DND-41 (cell line): ENCODE data around the gene SLC39A5.

ENCODE experiments used
- ATAC-seq: fragments of 200-7000 bp; cut with Tn5 transposase; 3 replicates; pipeline ENCODE4 v1.9.1; 2021; ENCODE audit warnings: low read depth; ENCODE audit not compliant: insufficient read depth
- DNase-seq: peaks from one replicate; pipeline ENCODE4 v3.0.0-alpha.2; 2020
- H2AFZ ChIP-seq: 2 replicates; pipeline ENCODE4 v1.6.0; 2012; ENCODE audit warnings: low read depth, low read length
- H3K27ac ChIP-seq: 2 replicates; pipeline ENCODE4 v1.5.1; 2012; ENCODE audit warnings: low read length, inconsistent platforms
- H3K27me3 ChIP-seq: fragments of 200-600 bp; sonication (generic); 2 replicates; pipeline ENCODE4 v1.6.0; 2012; ENCODE audit warnings: low read length, mild to moderate bottlenecking, inconsistent platforms; ENCODE audit not compliant: insufficient read depth, poor library complexity
- H3K36me3 ChIP-seq: 2 replicates; pipeline ENCODE4 v1.5.1; 2012; ENCODE audit warnings: low read length, inconsistent platforms; ENCODE audit not compliant: insufficient read depth
- H3K4me1 ChIP-seq: 2 replicates; pipeline ENCODE4 v1.5.1; 2012; ENCODE audit warnings: mild to moderate bottlenecking, low read length; ENCODE audit not compliant: insufficient read depth
- H3K4me2 ChIP-seq: 2 replicates; pipeline ENCODE4 v1.6.0; 2012; ENCODE audit warnings: mild to moderate bottlenecking, moderate library complexity, low read length, inconsistent platforms; ENCODE audit not compliant: insufficient read depth
- H3K4me3 ChIP-seq, 2 experiments: fragments of 200-600 bp in 1 of 2; shearing (Covaris generic) in 1 of 2; 2 replicates each; pipeline ENCODE4 v1.5.1; 2012 to 2016; ENCODE audit warnings: inconsistent platforms in 2 of 2, low read length in 2 of 2, mild to moderate bottlenecking in 2 of 2, low read depth in 1 of 2, moderate library complexity in 1 of 2
- H3K79me2 ChIP-seq: 2 replicates; pipeline ENCODE4 v1.6.0; 2012; ENCODE audit warnings: low read length, inconsistent platforms; ENCODE audit not compliant: insufficient read depth
- H3K9ac ChIP-seq: 2 replicates; pipeline ENCODE4 v1.6.0; 2012; ENCODE audit warnings: low read depth, mild to moderate bottlenecking, inconsistent platforms, low read length, moderate library complexity
- H3K9me3 ChIP-seq: 2 replicates; pipeline ENCODE4 v1.5.1; 2012; ENCODE audit warnings: low read length, moderate library complexity, mild to moderate bottlenecking, inconsistent platforms; ENCODE audit not compliant: insufficient read depth, severe bottlenecking
- H4K20me1 ChIP-seq: 2 replicates; pipeline ENCODE4 v1.6.0; 2012; ENCODE audit warnings: low read length; ENCODE audit not compliant: insufficient read depth
- EZH2 ChIP-seq: IDR thresholded peaks from 3 replicates; pipeline ENCODE4 v1.6.1; 2012; ENCODE audit warnings: borderline replicate concordance, low read depth, mild to moderate bottlenecking, moderate library complexity, low read length, inconsistent platforms; ENCODE audit not compliant: severe bottlenecking
- TF ChIP-seq, protein P1 (sequence below): IDR thresholded peaks from 2 replicates; pipeline ENCODE4 v1.5.1; 2012; ENCODE audit warnings: borderline replicate concordance, low read length, moderate library complexity, mild to moderate bottlenecking; ENCODE audit not compliant: poor library complexity, severe bottlenecking; ENCODE audit errors: extremely low read depth

The SLC39A5 gene

GRCh38 chr12:56258068-56258819, 28.4 kb downstream of the SLC39A5 start, which contains the start of gene ANKRD52:
TSS of gene ANKRD52 (minus strand) at chr12:56258384. CDS start at chr12:56258269, 115 bp downstream.
- peak within 1 kb of the TSS; percentile 97 to 99 for H3K4me3 ChIP-seq
- H3K36me3 ChIP-seq = peaks cover 43% of the 10 kb centered on the region
- H3K79me2 ChIP-seq = peaks cover 27% of the 10 kb centered on the region
- H3K9ac ChIP-seq = peak within 1 kb of the TSS; percentile 72
- peak within 1 kb of the TSS; percentile 100 for H2AFZ ChIP-seq
- no peaks in the 10 kb centered on the region for H3K27me3 ChIP-seq
- TF ChIP-seq, protein P1, sequence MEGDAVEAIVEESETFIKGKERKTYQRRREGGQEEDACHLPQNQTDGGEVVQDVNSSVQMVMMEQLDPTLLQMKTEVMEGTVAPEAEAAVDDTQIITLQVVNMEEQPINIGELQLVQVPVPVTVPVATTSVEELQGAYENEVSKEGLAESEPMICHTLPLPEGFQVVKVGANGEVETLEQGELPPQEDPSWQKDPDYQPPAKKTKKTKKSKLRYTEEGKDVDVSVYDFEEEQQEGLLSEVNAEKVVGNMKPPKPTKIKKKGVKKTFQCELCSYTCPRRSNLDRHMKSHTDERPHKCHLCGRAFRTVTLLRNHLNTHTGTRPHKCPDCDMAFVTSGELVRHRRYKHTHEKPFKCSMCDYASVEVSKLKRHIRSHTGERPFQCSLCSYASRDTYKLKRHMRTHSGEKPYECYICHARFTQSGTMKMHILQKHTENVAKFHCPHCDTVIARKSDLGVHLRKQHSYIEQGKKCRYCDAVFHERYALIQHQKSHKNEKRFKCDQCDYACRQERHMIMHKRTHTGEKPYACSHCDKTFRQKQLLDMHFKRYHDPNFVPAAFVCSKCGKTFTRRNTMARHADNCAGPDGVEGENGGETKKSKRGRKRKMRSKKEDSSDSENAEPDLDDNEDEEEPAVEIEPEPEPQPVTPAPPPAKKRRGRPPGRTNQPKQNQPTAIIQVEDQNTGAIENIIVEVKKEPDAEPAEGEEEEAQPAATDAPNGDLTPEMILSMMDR = peak; percentile 70
- no peak for TF ChIP-seq EZH2
- peak within 1 kb of the TSS; percentile 86 for H3K27ac ChIP-seq
- DNase-seq (peak; percentile 77), ATAC-seq (peak; percentile 92)
- peaks cover 30% of the 10 kb centered on the region for H3K4me1 ChIP-seq
- H3K4me2 ChIP-seq = peak within 1 kb of the TSS; percentile 83
- H3K9me3 ChIP-seq = no peaks in the 10 kb centered on the region
- H4K20me1 ChIP-seq = peaks cover 10% of the 10 kb centered on the region; the same call in 1 of the 2 replicates

DNA sequence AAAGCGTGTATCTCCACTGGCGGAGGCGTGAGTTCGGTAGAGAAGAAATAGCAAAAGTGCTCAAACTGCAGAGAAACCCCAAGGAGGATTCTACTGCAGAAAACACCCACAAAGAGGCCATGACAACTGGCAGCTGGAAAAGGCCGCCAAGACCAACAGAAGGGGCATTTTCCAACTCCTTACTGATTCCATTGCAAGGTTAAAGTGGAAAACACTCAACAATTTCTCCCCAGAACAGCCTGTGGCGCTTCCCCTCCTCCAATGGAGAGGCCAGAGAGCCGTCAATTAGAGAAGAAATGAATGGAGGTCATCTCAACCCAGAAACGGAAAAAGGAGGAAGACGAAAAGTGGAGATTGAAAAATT, 29.0 kb downstream of the SLC39A5 start:
- no peak; the same call in 2 of the 3 replicates for ATAC-seq
- TF ChIP-seq, protein P1 = no peak
- no peak for TF ChIP-seq EZH2
- Histone ChIP-seq H4K20me1 (peaks cover 10% of the 10 kb centered on the region; the same call in 1 of the 2 replicates), H3K4me1 (peaks cover 30% of the 10 kb centered on the region), H3K4me3 (peak overlapping the region; percentile 37 to 99; a peak in 3 of 4 replicates), H3K36me3 (peaks cover 38% of the 10 kb centered on the region), H3K9ac (peak overlapping the region; percentile 72), H3K9me3 (no peaks in the 10 kb centered on the region), H2AFZ (peak overlapping the region; percentile 100), H3K4me2 (peak overlapping the region; percentile 83), H3K27ac (peak overlapping the region; percentile 75), H3K27me3 (no peaks in the 10 kb centered on the region), H3K79me2 (peaks cover 27% of the 10 kb centered on the region)
- no peak for DNase-seq

GRCh38 chr12:56260380-56260779, 30.5 kb downstream of the SLC39A5 start:
- H4K20me1 ChIP-seq = peaks cover 10% of the 10 kb centered on the region; the same call in 1 of the 2 replicates
- no peak overlapping the region for H3K27ac ChIP-seq
- H3K36me3 ChIP-seq = peaks cover 25% of the 10 kb centered on the region
- DNase-seq (no peak), ATAC-seq (no peak)
- H3K27me3 ChIP-seq = no peaks in the 10 kb centered on the region
- no peak overlapping the region for H3K4me3 ChIP-seq
- no peak overlapping the region for H2AFZ ChIP-seq
- peaks cover 31% of the 10 kb centered on the region for H3K4me1 ChIP-seq
- H3K9me3 ChIP-seq = no peaks in the 10 kb centered on the region
- peaks cover 27% of the 10 kb centered on the region for H3K79me2 ChIP-seq
- H3K4me2 ChIP-seq = no peak overlapping the region
- TF ChIP-seq, protein P1 = no peak
- TF ChIP-seq EZH2 = no peak
- no peak overlapping the region for H3K9ac ChIP-seq
